ENCODE data around the gene KRT6B.

GRCh38 chr12:52442600-52443061 lies 9.3 kb downstream of the KRT6B start:
- TF ChIP-seq CTCF (IDR thresholded peaks at IDR 0.05) = no peak
- TF ChIP-seq POLR2A (IDR thresholded peaks at IDR 0.05) = no peak
